Stimulated activated CD8-positive, alpha-beta memory T cell treated with anti-CD3 and anti-CD28 coated beads, Interleukin-12 subunit alpha, Interleukin-12 subunit beta, amount 100 ng/mL, for 24 hours (primary cell): ENCODE measurements around the gene XRRA1.
"Not testable (repeated sequence)": the region's sequence is repeated elsewhere in the genome, so short reads cannot be mapped to it uniquely, and the experiment has no call there.

Experiments
- DNase-seq: peaks from one replicate; pipeline ENCODE4 v3.0.0-alpha.2; 2020; ENCODE audit errors: extremely low read depth

The XRRA1 gene

GRCh38 chr11:74896311-74896710, 52.6 kb downstream of the XRRA1 start:
- DNase-seq, result no peak

- DNase-seq, result no peak
Observed at GRCh38 chr11:74895340-74896116, 53.4 kb downstream of the XRRA1 start.

GRCh38 chr11:74893015-74893414, 55.9 kb downstream of the XRRA1 start:
- DNase-seq, result not testable (repeated sequence)

- no peak for DNase-seq
Observed at GRCh38 chr11:74877132-74877531, 71.8 kb downstream of the XRRA1 start.

- DNase-seq, result no peak
Observed at GRCh38 chr11:74871037-74871436, 77.9 kb downstream of the XRRA1 start.

GRCh38 chr11:74870485-74870884, 78.4 kb downstream of the XRRA1 start:
- no peak for DNase-seq

GRCh38 chr11:74866557-74866956, 82.3 kb downstream of the XRRA1 start:
- DNase-seq, result no peak

- DNase-seq, result no peak
Observed at GRCh38 chr11:74863410-74863809, 85.5 kb downstream of the XRRA1 start.

GRCh38 chr11:74860743-74861142, 88.1 kb downstream of the XRRA1 start:
- DNase-seq, result no peak

- DNase-seq, result no peak
Observed at GRCh38 chr11:74853223-74853622, 95.7 kb downstream of the XRRA1 start.

GRCh38 chr11:74849525-74850391, 99.1 kb downstream of the XRRA1 start:
- DNase-seq, result no peak

- DNase-seq, result no peak
Observed at GRCh38 chr11:74847895-74848294, 101.0 kb downstream of the XRRA1 start.

- DNase-seq, result no peak
Observed at GRCh38 chr11:74847395-74847794, 101.5 kb downstream of the XRRA1 start.

- DNase-seq, result no peak
Observed at GRCh38 chr11:74846770-74847169, 102.1 kb downstream of the XRRA1 start.

GRCh38 chr11:74845978-74846517, 102.8 kb downstream of the XRRA1 start:
- DNase-seq, result no peak

- no peak for DNase-seq
Observed at GRCh38 chr11:74844865-74845264, 104.0 kb downstream of the XRRA1 start.

GRCh38 chr11:74844072-74844471, 104.8 kb downstream of the XRRA1 start:
- no peak for DNase-seq

GRCh38 chr11:74842967-74843366, 105.9 kb downstream of the XRRA1 start:
- no peak for DNase-seq

GRCh38 chr11:74840486-74840885, 108.4 kb downstream of the XRRA1 start:
- DNase-seq, result no peak

- no peak for DNase-seq
Observed at GRCh38 chr11:74839971-74840370, 108.9 kb downstream of the XRRA1 start.

- DNase-seq, result no peak
Observed at GRCh38 chr11:74839446-74839845, 109.4 kb downstream of the XRRA1 start.

- no peak for DNase-seq
Observed at GRCh38 chr11:74838188-74838587, 110.7 kb downstream of the XRRA1 start.

GRCh38 chr11:74837191-74837590, 111.7 kb downstream of the XRRA1 start:
- DNase-seq, result no peak
